ENCODE data around the gene UBA6. TPM values are rescaled to one million over a fixed set of nuclear protein-coding genes. Genes with fewer than 3 reads are reported as not detected.
"Not testable (repeated sequence)": the region's sequence is repeated elsewhere in the genome, so short reads cannot be mapped to it uniquely, and the experiment has no call there.

UBA6 gene
- total RNA-seq, 1 donor from 2014 or later: 85.1 TPM

- H3K27me3 Mint-ChIP-seq: no peaks in the 10 kb centered on the region
- peaks cover 10% of the 10 kb centered on the region for H3K4me1 Mint-ChIP-seq (ENCODE audit: low read depth)
- no peak overlapping the region for H3K4me3 Mint-ChIP-seq (ENCODE audit: low read depth)
- no peaks in the 10 kb centered on the region for H3K9me3 Mint-ChIP-seq (ENCODE audit: low read depth)
- no peaks in the 10 kb centered on the region for H3K36me3 Mint-ChIP-seq (ENCODE audit: insufficient read depth)
- DNase-seq (ENCODE audit: low spot score, unreplicated experiment): no peak
- no peak overlapping the region for H3K27ac Mint-ChIP-seq
- TF ChIP-seq CTCF (IDR thresholded peaks at IDR 0.05; ENCODE audit: unreplicated experiment): no peak
These were observed 42.2 kb upstream of the UBA6 start for GRCh38 chr4:67743194-67743593.

GRCh38 chr4:67736262-67736661, 35.3 kb upstream of the UBA6 start:
- no peak for DNase-seq (ENCODE audit: low spot score, unreplicated experiment)
- Mint-ChIP-seq H3K27me3 (no peaks in the 10 kb centered on the region), H3K27ac (no peak overlapping the region), H3K36me3 (ENCODE audit: insufficient read depth) (peaks cover 11% of the 10 kb centered on the region), H3K4me1 (ENCODE audit: low read depth) (no peaks in the 10 kb centered on the region), H3K9me3 (ENCODE audit: low read depth) (peaks cover 8% of the 10 kb centered on the region), H3K4me3 (ENCODE audit: low read depth) (no peak overlapping the region)
- TF ChIP-seq CTCF (IDR thresholded peaks at IDR 0.05; ENCODE audit: unreplicated experiment): no peak

- Mint-ChIP-seq H3K27me3 (no peaks in the 10 kb centered on the region), H3K27ac (no peak overlapping the region), H3K36me3 (ENCODE audit: insufficient read depth) (peaks cover 15% of the 10 kb centered on the region), H3K4me1 (ENCODE audit: low read depth) (no peaks in the 10 kb centered on the region), H3K9me3 (ENCODE audit: low read depth) (peaks cover 8% of the 10 kb centered on the region), H3K4me3 (ENCODE audit: low read depth) (no peak overlapping the region)
- DNase-seq (ENCODE audit: low spot score, unreplicated experiment): no peak
- TF ChIP-seq CTCF (IDR thresholded peaks at IDR 0.05; ENCODE audit: unreplicated experiment): no peak
These were observed 34.4 kb upstream of the UBA6 start for GRCh38 chr4:67735325-67735724.

GRCh38 chr4:67730511-67730910, 29.6 kb upstream of the UBA6 start:
- Mint-ChIP-seq H3K9me3 (ENCODE audit: low read depth) (peaks cover 19% of the 10 kb centered on the region), H3K36me3 (ENCODE audit: insufficient read depth) (peaks cover 23% of the 10 kb centered on the region)
- DNase-seq (ENCODE audit: low spot score, unreplicated experiment); H3K4me3 Mint-ChIP-seq (ENCODE audit: low read depth); H3K4me1 Mint-ChIP-seq (ENCODE audit: low read depth); H3K27me3 Mint-ChIP-seq; H3K27ac Mint-ChIP-seq: not testable (repeated sequence)

- DNase-seq (ENCODE audit: low spot score, unreplicated experiment): no peak
- H3K4me3 Mint-ChIP-seq (ENCODE audit: low read depth): no peak overlapping the region
- peaks cover 19% of the 10 kb centered on the region for H3K9me3 Mint-ChIP-seq (ENCODE audit: low read depth)
- H3K4me1 Mint-ChIP-seq (ENCODE audit: low read depth): no peaks in the 10 kb centered on the region
- peaks cover 25% of the 10 kb centered on the region for H3K36me3 Mint-ChIP-seq (ENCODE audit: insufficient read depth)
- no peaks in the 10 kb centered on the region for H3K27me3 Mint-ChIP-seq
- no peak overlapping the region for H3K27ac Mint-ChIP-seq
- no peak for TF ChIP-seq CTCF (IDR thresholded peaks at IDR 0.05; ENCODE audit: unreplicated experiment)
These were observed 26.3 kb upstream of the UBA6 start for GRCh38 chr4:67727124-67727850.

- no peaks in the 10 kb centered on the region for H3K27me3 Mint-ChIP-seq
- H3K36me3 Mint-ChIP-seq (ENCODE audit: insufficient read depth): peaks cover 23% of the 10 kb centered on the region
- H3K4me1 Mint-ChIP-seq (ENCODE audit: low read depth): no peaks in the 10 kb centered on the region
- H3K4me3 Mint-ChIP-seq (ENCODE audit: low read depth): no peak overlapping the region
- DNase-seq (ENCODE audit: low spot score, unreplicated experiment): no peak
- H3K9me3 Mint-ChIP-seq (ENCODE audit: low read depth): peaks cover 11% of the 10 kb centered on the region
- TF ChIP-seq CTCF (IDR thresholded peaks at IDR 0.05; ENCODE audit: unreplicated experiment): no peak
- no peak overlapping the region for H3K27ac Mint-ChIP-seq
These were observed 25.0 kb upstream of the UBA6 start for GRCh38 chr4:67725981-67726380.
